GM12892 (cell line): ENCODE measurements around the gene AMBRA1.
"Not testable (repeated sequence)": the region's sequence is repeated elsewhere in the genome, so short reads cannot be mapped to it uniquely, and the experiment has no call there.

ENCODE experiments used
- DNase-seq: peaks from one replicate; pipeline ENCODE4 v3.0.0; 2011; ENCODE audit not compliant: insufficient read length
- FAIRE-seq: peaks from 2 replicates; lab custom pipeline; 2011; peaks lifted over from hg19 to GRCh38; lab: Jason Lieb, UNC
- POLR2A ChIP-seq: IDR thresholded peaks from 2 replicates; pipeline ENCODE4 v1.6.1; 2011; ENCODE audit warnings: low read depth, low read length, control low read depth
- POLR2AphosphoS5 ChIP-seq: IDR thresholded peaks from 2 replicates; pipeline ENCODE4 v1.6.1; 2011; ENCODE audit warnings: low read depth, low read length, control low read depth
- TAF1 ChIP-seq: IDR thresholded peaks from 2 replicates; pipeline ENCODE4 v1.6.1; 2011; ENCODE audit warnings: low read depth, mild to moderate bottlenecking, control low read depth, low read length, borderline replicate concordance

The AMBRA1 gene

DNA sequence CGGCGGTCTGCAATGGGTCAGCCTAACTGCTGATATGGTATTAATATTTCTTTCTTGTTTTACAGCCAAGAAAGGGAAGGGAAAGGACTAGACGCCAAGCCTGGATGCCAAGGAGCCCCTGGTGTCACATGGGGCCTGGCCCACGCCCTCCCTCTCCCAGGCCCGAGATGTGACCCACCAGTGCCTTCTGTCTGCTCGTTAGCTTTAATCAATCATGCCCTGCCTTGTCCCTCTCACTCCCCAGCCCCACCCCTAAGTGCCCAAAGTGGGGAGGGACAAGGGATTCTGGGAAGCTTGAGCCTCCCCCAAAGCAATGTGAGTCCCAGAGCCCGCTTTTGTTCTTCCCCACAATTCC is 210.4 kb downstream of the AMBRA1 start:
- FAIRE-seq: no peak
- DNase-seq: no peak
- TF ChIP-seq POLR2AphosphoS5 (no peak), TAF1 (no peak), POLR2A (no peak)

DNA sequence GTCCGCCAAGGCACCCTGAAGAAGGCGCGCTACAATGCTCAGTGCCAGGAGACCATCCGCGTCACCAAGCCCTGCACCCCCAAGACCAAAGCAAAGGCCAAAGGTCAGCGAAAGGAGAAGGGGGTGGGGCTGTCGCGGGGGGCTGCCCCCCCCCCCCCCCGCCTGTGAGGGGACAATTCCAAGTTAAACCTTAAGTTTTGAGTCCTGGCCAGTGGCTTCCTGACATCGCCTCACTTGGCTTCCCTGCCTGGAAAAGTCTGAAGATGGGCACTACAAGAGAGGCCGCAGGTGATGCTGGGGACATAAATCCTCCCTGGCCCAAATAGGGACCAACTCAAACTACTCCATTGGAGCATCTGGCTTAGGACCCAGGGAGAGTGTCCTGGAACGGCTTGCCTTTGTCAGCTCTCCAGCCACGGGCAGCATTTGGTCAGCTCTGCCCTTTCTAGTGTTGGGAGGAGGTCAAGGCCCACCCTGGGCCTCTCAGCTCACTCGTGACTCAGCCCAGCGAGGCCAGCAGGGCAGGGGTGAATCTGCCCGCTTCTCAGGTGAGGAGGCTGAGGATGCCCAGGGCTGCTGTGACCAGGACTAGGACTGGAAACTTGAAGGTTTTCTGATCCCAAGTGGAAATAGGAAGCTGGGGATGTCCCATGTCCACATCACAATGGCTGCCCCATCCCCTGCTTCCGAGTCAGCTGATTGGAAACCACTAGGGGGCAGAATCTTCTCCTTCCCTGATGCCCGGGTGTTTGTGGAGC is 211.0 kb downstream of the AMBRA1 start:
- FAIRE-seq: no peak
- TF ChIP-seq TAF1 (no peak), POLR2A (no peak), POLR2AphosphoS5 (no peak)
- DNase-seq: no peak

DNA sequence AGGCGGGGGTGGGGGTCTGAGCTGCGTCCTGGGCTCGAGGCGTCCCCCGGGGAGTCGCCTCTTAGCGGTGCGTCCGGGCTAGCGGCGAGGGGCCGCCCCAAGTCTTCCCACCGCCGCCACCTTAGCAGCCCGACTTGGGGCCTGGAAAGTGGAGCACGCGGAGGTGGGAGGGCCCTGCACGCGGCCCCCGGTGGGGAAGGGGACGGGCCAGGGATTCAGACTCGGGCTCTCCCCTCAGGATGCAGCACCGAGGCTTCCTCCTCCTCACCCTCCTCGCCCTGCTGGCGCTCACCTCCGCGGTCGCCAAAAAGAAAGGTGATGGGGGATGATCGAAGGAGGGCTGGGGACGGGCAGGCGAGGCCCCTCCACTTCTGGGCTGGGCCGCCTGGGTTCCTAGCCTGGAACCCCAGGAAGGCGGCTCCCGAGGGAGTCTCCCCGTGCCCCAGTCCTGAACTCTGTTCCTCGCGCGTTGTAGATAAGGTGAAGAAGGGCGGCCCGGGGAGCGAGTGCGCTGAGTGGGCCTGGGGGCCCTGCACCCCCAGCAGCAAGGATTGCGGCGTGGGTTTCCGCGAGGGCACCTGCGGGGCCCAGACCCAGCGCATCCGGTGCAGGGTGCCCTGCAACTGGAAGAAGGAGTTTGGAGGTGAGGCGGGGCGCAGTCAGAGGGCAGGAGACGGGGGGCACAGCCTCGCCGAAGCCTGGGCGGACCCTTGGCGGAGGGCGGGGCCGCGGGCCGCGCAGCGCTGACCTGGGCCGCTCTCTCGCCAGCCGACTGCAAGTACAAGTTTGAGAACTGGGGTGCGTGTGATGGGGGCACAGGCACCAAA is 211.8 kb downstream of the AMBRA1 start:
- DNase-seq (no peak), FAIRE-seq (no peak)
- TF ChIP-seq POLR2AphosphoS5 (no peak), TAF1 (no peak), POLR2A (no peak)

DNA sequence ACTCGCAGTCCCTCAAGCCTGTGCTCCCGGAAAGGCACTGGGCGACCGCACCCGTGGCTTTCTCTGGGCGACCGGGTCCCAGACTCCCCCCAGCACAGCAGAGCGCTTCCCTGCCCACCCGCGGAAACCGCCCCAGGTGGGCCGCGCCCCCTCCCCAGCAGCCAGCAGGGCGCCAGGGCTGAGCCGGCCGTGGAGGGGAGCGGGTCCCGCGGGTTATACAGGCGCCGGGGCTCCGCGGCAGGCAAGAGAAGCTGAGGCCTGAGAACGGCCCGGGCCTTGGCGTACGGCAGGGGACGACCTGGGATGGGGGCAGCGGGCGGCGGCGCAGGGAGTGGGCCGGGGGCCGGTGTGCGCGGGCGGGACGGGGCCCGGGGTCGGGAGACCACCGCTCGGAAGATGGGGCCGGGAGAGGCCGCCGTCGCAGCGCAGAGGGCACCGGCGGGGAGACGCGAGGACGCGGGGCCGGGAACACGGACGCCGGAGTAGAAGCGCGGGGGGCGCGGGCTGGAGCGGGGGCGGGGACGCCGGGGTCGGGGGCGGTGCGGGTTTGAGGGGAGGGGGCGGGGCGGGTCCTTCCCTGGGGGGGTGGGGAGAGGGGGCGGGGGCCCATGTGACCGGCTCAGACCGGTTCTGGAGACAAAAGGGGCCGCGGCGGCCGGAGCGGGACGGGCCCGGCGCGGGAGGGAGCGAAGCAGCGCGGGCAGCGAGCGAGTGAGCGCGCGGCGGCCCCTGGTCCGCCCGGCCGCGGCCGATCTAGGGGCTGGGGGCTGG is 212.6 kb downstream of the AMBRA1 start, which contains the start of gene MDK:
Gene MDK (plus strand): TSS at position 622 of the 771 bp plus-strand sequence. CDS start 389 bp downstream, outside the sequence.
- no peak for TF ChIP-seq TAF1
- TF ChIP-seq POLR2AphosphoS5: no peak
- TF ChIP-seq POLR2A: no peak
- DNase-seq: no peak
- no peak for FAIRE-seq

DNA sequence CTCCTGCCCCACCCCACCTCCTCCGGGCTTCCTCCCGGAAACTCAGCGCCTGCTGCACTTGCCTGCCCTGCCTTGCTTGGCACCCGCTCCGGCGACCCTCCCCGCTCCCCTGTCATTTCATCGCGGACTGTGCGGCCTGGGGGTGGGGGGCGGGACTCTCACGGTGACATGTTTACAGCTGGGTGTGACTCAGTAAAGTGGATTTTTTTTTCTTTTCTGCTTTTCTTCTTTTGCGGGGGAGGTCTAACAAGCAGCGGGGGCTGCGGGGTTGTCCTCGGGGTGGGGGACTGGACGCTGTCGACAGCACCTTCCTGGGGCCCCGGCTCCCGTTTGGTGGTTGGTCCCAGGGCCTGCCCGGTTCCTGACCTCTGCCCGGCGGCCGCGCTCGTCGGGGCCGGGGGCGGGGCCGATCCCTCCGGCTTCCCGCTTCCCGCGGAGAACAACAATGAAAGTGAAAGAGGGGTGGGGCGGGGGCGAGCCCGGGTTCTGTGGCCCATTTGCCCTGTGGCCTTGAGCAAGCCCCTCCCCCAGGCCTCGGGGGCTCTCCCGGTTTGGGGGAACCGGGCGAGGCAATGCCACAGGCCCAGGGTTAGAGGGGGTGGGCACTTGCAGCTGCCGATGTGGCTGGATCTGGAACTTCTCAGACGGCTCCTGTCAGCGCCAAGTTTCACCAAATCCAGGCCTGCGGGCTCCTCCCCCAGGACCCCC is 213.3 kb downstream of the AMBRA1 start:
- peak; percentile 88 for FAIRE-seq
- TF ChIP-seq POLR2A: no peak
- DNase-seq: peak; percentile 71

DNA sequence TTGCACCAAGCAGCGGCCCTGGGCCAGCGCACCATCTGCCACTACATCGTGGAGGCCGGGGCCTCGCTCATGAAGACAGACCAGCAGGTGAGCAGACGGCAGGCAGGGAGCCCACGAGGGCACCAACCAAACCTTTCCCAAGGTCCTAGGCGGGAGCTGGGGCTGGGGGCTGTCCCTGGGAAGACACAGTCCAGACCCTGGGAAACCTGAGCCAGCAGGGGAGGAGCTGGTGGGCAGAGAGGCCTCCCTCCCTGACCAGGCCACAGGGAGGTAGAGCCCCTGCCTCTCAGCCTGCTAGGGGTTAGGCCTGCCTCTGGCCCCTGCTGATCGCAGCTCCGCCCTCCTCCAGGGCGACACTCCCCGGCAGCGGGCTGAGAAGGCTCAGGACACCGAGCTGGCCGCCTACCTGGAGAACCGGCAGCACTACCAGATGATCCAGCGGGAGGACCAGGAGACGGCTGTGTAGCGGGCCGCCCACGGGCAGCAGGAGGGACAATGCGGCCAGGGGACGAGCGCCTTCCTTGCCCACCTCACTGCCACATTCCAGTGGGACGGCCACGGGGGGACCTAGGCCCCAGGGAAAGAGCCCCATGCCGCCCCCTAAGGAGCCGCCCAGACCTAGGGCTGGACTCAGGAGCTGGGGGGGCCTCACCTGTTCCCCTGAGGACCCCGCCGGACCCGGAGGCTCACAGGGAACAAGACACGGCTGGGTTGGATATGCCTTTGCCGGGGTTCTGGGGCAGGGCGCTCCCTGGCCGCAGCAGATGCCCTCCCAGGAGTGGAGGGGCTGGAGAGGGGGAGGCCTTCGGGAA is 214.1 kb downstream of the AMBRA1 start:
- peak; percentile 64 for FAIRE-seq
- not testable (repeated sequence) for DNase-seq

DNA sequence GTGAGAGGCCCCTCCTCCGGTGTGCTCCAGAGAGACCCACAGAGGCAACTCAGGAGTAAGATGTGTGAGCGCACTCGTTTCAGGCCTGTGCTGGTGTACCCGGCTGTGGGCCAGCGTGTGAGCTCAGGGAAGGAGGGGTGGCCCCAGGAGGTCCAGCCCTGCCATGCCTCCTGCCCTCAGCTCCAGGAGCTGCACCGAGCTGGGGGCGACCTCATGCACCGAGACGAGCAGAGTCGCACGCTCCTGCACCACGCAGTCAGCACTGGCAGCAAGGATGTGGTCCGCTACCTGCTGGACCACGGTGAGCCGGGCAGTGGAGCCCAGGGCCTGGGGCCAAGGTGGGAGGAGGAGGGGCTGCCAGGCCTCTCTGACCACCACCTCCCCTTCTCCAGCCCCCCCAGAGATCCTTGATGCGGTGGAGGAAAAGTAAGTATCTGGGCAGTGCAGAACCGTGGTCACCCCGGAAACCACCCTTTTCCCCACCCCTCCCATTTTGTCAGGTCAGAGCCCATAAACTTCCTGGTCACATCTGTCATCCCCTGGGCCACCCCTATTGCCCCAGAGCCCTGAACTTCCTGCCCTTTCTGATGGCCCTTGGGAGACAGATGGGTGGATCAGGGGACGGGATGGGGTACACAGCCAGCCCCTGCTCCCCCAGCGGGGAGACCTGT is 214.9 kb downstream of the AMBRA1 start:
- TF ChIP-seq POLR2A: no peak
- TF ChIP-seq POLR2AphosphoS5: 0 out of 2 replicates have a peak, but pooled peaks have one; percentile 4
- TF ChIP-seq TAF1: no peak
- FAIRE-seq (no peak), DNase-seq (no peak)

DNA sequence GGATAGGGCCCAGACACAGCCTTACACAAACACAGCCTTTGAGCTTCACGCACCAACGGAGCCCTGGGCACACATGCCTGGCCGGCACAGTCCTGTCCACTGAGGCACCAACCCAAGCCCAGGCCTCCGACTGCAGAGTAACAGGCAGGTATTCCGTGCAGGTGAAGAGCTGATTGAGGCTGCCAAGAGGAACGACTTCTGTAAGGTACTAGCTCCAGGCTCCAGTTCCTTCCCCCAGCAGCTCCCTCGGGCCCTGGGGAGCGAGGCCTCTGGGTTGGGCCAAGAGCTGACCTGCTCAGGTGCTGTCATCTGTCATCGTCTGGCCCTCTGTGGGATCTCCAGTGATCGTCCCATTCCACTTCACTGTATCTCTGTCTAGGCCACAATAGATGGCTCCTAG is 215.5 kb downstream of the AMBRA1 start:
- DNase-seq (no peak), FAIRE-seq (no peak)
- TF ChIP-seq TAF1 (no peak), POLR2AphosphoS5 (no peak)

DNA sequence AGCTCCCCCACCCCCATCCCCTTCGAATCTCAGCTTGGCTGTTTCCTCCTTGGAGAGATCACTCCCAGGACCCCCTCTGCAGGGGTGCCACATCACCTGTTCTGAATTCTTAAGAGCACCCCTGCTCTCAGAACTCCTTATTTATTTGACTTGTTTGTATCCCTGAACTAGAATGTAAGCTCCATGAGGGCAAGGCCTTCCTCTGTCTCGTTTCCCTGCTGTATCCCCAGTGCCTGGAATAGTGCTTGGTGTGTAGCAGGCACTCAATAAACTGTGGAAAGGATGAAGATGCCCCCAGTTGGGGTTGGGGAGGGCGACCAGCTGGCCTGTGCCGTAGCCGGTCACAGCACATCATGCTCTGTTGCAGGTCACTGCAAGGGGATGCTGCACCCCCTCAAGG is 216.0 kb downstream of the AMBRA1 start:
- TF ChIP-seq POLR2AphosphoS5 (no peak), POLR2A (no peak), TAF1 (no peak)
- FAIRE-seq (no peak), DNase-seq (no peak)

DNA sequence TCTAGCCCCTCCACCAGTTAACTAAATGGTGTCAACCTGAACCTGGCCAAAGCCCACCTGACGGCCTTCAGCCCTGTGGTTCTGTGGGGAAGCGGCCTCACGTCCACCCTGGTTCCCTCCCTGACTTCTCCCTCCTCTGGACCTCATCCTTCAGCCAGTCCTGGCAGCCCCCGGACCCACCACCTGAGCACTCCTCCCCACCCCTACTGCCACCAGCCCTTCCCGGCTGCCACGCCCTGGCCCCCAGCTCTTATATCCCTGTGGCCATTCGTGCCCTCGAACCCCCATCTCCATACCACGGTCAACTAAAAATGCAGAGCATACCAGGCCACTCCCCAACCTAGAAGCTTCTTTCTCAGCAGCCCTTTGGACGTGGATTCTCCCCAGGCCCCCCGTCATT is 216.5 kb downstream of the AMBRA1 start:
- TF ChIP-seq POLR2AphosphoS5: no peak
- TF ChIP-seq POLR2A: no peak
- no peak for TF ChIP-seq TAF1

More for the DNA sequence above, 216.5 kb downstream of the AMBRA1 start:
- DNase-seq (no peak), FAIRE-seq (no peak)
